Omental fat pad (tissue), 4 donors: ENCODE measurements around the gene NXPE4. TPM values are rescaled to one million over a fixed set of nuclear protein-coding genes. Genes with fewer than 3 reads are reported as not detected.

ENCODE experiments used
- ATAC-seq: fragments of 150-250 bp; one replicate; pipeline ENCODE4 v1.9.1; 2016; ENCODE audit warnings: mild to moderate bottlenecking, moderate library complexity; ENCODE audit not compliant: low FRiP score
- DNase-seq: peaks from one replicate; pipeline ENCODE4 v3.0.0-alpha.2; 2019; ENCODE audit warnings: low spot score
- CTCF ChIP-seq, 3 donors: fragments of 450-650 bp; IDR thresholded peaks; one replicate each; pipeline ENCODE4 v1.5.1; 2016 to 2017; ENCODE audit warnings: antibody characterized with exemption in 3 of 3, mild to moderate bottlenecking in 3 of 3, moderate library complexity in 2 of 3
- total RNA-seq, 4 donors: library from RNA; depleted of rRNA; stranded (reverse); fragments of >200 nt; gene quantifications; one replicate each; pipeline ENCODE4 v1.1.0, GENCODE V29; 2016

The NXPE4 gene
- total RNA-seq, 4 donors from 2014 or later = not detected

- no peak for ATAC-seq
- TF ChIP-seq CTCF (IDR thresholded peaks at IDR 0.05) = no peak
- DNase-seq = no peak
Measured at GRCh38 chr11:114598461-114598860, 2.9 kb upstream of the NXPE4 start.

GRCh38 chr11:114596175-114596919 lies 761 bp upstream of the NXPE4 start:
- ATAC-seq (no peak), DNase-seq (no peak)
- no peak for TF ChIP-seq CTCF (IDR thresholded peaks at IDR 0.05)

DNA sequence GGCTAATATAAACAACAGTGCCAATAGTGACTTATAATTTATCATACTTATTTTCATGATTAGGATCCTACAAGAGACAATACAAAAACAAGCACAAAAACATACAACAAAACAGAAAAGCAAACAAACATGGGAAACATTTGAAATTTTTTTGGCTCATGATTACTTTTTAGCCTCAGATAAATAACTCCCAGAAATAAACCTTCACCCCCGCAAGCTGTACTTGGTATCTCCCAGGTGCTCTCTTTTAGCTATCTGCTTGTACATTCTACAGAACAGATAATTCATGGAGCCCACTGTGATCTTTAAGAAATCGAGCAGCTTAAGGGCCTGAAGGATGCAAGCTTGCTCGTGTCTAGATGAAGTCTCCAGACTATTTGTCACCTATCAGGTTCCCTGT lies 883 bp downstream of the NXPE4 start:
- ATAC-seq (no peak), DNase-seq (no peak)
- no peak for TF ChIP-seq CTCF (IDR thresholded peaks at IDR 0.05)

DNA sequence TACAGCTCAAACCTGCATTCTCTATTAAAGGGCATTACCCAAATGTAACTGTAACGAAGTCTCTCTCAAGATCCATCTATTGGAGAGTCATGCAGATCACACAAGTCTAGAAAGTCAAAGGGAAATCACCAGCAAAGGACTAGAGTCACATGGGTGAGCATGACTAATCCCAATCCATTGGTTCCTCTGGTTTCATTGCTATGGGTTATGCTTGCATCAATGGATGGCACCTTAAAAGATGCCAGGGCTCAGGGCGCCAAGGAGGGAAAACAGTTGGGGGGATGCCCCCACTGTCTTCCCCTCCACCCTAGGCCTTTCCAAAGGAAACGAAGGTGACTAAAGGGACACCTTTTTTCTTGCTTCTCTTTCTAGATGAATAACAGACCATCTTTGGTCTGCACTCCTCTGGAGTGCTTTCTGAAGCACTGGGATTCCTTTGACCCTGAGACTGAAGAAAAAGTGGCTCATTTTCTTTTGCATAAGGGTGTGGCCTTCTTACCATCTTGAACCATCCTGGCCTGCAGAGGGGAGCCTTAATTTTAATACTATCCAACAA lies 8.1 kb downstream of the NXPE4 start:
- DNase-seq (no peak), ATAC-seq (no peak)
- no peak for TF ChIP-seq CTCF (IDR thresholded peaks at IDR 0.05)

- no peak for DNase-seq
- TF ChIP-seq CTCF (IDR thresholded peaks at IDR 0.05) = no peak
- ATAC-seq = no peak
Measured at GRCh38 chr11:114586797-114587196, 8.8 kb downstream of the NXPE4 start.

GRCh38 chr11:114571712-114572111 lies 23.9 kb downstream of the NXPE4 start:
- DNase-seq (no peak), ATAC-seq (no peak)
- TF ChIP-seq CTCF (IDR thresholded peaks at IDR 0.05) = no peak

DNA sequence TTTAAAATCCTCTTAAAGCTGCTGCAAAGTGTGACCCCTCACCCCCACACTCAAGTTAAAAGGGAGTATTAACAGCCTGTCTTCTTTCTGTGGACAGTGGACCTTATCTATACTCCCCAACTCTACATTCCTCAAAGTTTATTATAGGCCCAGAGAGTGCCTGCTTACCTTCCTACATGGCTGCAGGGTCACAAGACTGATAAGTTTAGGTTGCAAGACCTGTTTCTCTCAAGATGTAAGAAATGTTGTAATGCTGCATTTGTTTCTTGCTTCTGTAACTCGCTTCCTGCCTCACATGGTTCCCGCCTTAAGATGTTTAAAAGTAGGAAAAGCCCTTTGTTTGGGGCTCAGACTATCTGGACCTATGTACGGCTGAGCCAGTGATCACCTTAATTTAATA lies 25.8 kb downstream of the NXPE4 start:
- ATAC-seq (no peak), DNase-seq (no peak)
- TF ChIP-seq CTCF (IDR thresholded peaks at IDR 0.05) = no peak
